SH-SY5Y (cell line): Measurements from ENCODE around the gene ABI1.

Experiments
- GATA2 ChIP-seq: IDR thresholded peaks from 2 replicates; pipeline ENCODE4 v1.6.1; 2011; ENCODE audit warnings: mild to moderate bottlenecking, low read depth, low read length
- GATA3 ChIP-seq: IDR thresholded peaks from 2 replicates; pipeline ENCODE4 v1.6.1; 2011; ENCODE audit warnings: low read depth, mild to moderate bottlenecking, low read length, moderate library complexity

- TF ChIP-seq GATA2 (no peak), GATA3 (no peak)
These were observed 6.2 kb downstream of the ABI1 start for GRCh38 chr10:26854524-26854923.
